DMS79 treated with DMSO at 0.1 percent for 48 hours (cell line): Measurements from ENCODE around the gene TMEM255A.
A peak's percentile ranks its signal among the peaks of the same experiment; 100 is the strongest.
"Not testable (repeated sequence)": the region's sequence is repeated elsewhere in the genome, so short reads cannot be mapped to it uniquely, and the experiment has no call there.

Experiments used
- DNase-seq: peaks from one replicate; lab custom pipeline; 2025; lab: John Stamatoyannopoulos, UW

Gene TMEM255A

DNA sequence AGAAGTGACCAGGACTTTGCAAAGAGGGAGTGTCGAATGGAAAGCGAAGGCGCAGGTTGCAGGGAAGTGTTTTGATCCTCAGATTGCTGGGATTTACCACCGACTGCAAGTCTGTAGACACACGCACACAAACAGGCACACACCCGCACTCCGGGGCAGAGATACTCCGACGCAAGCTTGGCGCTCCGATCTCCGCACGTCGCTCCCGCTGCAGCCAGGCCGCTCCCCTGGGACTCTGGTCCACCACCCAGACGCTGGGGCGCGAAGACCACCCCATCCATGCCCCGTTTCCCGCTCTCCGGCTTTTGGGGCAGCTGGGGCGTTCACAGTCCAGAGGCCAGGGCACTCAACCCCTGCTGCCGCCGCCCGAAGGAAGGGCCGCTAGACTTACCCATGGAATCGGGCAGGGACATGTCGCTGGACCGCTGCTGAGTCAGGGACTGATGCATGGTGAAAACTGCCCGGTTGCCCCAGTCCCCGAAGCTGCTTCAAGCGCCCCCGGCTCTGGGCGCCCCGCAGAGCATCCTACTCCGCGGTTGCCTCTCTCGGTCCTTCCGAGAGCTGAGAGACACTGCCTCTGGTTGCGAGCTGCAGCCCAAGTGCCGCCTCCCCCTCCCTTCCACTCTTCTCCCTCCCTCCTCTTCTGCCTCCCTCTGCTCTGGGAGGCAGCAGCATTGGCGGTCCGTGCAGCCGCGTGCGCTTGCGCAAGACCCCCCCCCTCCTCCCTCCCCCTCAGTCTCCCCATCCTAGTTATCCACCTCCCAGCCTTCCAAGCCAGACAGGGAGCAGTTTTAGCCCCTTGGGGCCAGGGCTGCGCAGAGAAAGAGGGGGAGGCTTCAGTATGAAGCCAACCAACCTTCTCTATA lies at the start of gene TMEM255A:
TMEM255A (minus strand) TSS at position 601 of the 866 bp plus-strand sequence; CDS start at position 449, 152 bp downstream.
- peak; percentile 15 for DNase-seq

GRCh38 chrX:120358737-120359456 lies 47.6 kb upstream of the TMEM255A start:
- peak; percentile 3 for DNase-seq

DNA sequence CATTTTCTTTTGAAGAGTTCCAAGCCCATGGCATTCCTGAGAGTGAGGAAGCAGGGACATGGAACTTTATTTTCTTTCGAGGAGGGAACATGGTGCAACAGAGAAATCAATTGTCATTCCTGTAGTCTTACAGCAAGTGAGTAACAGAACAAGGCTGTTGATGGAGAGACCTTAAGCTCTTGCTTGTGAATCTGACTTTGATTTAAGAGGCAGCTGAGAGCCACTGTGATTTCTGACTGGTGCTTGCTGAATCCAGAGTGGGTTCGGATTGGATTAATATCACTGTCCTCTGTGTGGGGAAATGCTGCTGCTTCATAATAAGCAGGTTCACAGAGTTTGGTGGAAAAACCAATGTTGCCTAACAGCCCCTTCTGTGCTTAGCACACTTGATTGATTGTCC lies 45.9 kb upstream of the TMEM255A start:
- DNase-seq = no peak

DNA sequence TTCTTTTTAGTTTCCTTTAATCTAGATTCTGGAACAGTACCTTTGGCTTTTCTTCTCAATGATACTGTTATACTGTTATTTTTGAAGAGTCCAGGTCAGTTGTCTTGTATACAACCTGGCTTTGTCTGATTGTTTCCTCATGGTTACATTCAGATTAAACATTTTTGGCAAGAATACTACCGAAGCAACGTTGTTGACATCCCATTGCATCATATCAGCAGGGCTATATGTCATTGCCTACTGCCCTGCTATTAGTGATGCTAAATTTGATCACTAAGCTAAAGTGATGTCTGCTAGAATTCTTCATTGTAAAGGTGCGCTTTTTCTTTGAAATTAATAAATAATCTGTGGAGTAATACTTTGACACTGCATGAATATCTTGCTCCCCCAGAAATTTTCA lies 44.8 kb upstream of the TMEM255A start:
- no peak for DNase-seq

DNA sequence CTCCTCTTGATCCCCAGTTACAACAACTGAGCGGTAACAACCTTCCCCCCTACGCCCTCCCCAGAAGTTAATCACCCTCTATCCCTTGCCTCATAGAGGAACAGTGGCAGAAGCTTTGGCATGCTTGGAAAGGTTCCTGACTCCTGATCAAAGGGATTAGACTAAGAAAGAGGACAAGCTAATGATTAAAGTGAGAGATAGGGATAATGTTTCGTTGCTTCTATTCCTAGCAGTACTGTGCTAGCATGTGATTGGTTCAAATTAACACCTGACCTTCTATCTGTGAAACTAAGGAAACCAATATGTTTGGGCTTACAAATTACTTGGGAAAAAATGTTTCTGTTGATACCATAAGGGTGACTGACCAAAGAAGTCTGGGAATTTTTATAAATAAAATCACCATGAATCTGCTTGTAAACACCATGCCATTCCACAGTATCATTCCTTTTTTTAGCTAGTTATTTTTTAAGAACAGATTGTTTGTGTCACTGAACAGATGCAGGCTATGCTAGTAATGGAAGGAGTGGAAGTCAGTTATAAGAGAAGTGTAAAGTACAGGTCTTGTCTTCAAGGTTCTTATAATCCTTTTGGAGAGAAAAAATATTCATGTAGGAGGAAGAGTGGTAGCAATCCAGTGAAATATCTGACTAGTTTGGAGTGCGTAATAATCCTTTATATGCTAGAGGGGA lies 39.3 kb upstream of the TMEM255A start:
- no peak for DNase-seq

DNA sequence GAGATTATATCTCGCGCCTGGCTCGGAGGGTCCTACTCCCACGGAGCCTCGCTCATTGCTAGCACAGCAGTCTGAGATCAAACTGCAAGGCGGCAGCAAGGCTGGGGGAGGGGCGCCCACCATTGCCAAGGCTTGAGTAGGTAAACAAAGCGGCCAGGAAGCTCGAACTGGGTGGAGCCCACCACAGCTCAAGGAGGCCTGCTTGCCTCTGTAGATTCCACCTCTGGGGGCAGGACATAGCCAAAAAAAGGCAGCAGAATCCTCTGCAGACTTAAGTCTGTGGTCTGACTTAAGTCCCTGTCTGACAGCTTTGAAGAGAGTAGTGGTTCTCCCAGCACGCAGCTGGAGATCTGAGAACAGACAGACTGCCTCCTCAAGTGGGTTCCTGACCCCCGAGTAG lies 33.3 kb upstream of the TMEM255A start:
- DNase-seq = not testable (repeated sequence)

DNA sequence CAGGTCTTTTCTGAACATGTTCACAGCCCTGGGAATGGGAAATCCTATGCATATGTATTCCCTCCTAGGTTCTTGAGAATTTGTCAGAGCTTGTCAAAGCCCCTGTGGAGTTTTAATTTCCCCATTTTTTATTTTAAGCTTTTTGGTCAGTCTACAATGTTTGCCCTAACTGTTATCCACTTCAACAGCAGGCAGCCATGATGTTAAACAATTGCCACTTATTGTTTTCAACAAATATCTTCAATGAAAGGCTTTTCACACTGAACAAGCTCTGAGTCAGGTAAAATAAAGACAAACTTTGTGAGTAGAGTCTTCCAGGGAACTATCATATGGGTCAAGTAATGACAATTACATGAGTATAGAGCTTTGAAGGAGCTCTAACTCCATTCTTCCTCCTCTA lies 25.6 kb upstream of the TMEM255A start:
- no peak for DNase-seq

DNA sequence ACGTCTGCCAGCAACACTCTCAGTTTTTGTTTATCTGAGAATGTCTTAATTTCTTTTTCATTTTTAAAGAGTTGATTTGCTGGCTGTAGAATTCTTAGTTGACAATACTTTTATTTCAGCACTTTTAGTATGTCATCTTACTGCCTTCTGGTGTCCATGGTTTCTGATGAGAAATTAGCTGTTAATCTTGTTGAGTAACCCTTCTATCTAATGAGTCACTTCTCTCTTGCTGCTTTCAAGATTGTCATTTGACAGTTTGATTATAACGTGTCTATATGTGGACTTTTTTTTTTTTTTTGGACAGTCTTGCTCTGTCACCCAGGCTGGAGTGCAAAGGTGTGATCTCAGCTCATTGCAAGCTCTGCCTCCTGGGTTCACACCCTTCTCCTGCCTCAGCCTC lies 24.0 kb upstream of the TMEM255A start:
- no peak for DNase-seq

- no peak for DNase-seq
Measured at GRCh38 chrX:120334603-120335002, 23.3 kb upstream of the TMEM255A start.

- DNase-seq = no peak
Measured at GRCh38 chrX:120334151-120334550, 22.9 kb upstream of the TMEM255A start.

DNA sequence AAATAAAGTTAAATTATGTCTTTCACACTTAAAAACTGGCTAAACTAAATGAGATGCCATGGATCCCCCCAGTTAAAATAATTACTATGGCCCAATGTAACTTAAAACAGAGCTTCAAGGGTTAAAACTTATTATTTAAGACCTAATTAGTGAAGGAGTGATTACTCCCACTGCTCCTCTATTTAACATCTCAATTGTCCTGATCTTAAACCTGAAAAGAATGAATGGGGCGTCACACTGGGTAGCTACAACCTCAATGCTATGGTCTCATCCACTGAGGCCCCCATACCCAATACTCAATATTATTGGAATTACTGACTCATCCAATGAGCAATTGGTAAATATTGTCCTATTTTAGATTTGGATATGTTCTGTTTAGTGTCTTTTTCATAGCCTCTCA lies 21.1 kb upstream of the TMEM255A start:
- DNase-seq = no peak

DNA sequence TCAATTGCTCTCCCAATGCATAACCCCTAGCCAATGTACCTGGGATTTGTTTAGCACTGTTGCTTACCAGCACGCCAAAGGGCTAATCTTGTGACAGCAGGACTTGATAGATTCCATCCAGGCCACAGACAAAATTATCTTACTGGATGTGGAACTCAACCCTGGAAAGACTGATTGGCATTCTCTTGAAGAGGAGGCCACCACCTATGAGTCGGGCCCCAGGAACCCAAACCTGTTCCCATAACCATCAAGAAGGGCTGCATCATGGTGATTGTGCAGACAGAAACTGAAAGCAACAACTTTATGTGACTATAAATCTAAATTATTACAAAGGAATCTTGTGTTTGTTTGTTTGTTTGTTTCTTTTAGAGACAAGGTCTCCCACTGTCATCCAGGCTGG lies 19.9 kb upstream of the TMEM255A start:
- no peak for DNase-seq

- no peak for DNase-seq
Measured at GRCh38 chrX:120321520-120322281, 10.4 kb upstream of the TMEM255A start.

- DNase-seq = no peak
Measured at GRCh38 chrX:120318411-120318810, 7.2 kb upstream of the TMEM255A start.

- no peak for DNase-seq
Measured at GRCh38 chrX:120316587-120317283, 5.5 kb upstream of the TMEM255A start.

DNA sequence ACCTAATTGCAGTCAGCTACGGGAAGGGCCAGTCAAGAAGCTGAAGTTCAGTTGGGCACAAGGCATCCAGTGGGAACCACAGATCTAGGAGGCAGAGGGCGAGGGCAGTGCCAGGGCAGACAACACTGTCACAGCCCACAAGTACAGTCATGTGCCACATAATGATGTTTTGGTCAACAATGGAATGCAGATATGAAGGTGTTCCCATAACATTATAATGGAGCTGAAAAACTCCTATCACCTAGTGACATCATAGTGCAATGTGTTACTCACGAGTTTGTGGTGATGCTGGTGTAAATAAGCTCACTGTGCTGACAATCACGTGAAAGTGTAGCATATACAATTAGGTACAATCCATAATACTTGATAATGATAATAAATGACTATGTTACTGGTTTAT lies 4.5 kb upstream of the TMEM255A start:
- no peak for DNase-seq

DNA sequence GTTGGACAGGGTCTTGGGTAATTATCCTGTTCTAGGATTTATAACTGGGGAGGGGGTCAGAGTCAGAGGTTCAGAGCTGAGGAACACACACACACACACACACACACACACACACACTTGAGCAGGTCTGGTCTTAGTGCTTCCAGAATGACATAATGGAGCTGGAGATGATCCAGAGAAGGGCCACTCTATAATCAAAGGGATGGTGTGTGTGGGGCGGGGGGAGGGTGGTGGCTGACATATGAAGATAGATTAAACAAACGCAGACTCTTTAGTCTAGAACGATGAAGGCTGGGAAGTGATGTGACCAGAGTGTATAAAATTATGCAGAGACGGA lies 434 bp upstream of the TMEM255A start:
- no peak for DNase-seq

DNA sequence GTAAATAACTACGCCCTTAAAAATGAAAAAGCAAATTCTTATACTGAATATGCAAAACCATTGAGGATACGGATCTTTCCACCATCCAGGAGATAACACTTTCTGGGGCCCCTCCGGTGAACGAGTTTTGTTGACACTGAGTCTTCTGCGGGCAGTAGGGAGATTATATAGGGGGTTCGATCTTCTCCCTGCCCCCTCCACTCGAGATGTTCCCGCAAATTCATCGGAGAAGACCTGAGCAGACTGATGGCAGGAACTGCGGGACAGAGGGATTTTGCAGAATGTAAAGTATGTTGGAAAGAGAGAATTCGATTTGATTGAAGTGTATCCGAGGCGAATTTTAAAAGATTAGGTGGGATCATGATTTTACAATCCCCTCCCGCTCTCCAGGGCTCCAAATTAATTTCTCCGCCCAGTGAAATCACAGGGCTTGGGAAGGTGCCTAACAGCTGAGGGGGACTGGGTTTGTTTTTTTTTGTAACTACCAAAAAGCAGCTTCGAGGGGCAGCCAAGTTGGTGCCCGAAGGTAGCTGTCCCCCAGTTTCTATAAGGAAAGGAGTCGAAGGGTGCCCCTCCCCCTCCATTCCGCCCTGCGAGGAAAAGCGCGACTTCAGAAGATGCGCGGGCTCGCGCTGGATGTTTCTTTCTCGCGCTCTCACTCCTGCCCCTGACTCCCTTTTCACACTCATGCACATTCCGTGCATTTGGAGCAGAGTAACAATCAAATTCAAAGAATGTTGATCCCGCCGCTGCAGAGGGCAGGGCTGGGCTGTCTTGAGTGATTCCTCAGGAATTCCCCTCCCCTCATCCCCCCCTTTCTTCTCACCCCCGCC lies 1.2 kb downstream of the TMEM255A start:
- DNase-seq = no peak

DNA sequence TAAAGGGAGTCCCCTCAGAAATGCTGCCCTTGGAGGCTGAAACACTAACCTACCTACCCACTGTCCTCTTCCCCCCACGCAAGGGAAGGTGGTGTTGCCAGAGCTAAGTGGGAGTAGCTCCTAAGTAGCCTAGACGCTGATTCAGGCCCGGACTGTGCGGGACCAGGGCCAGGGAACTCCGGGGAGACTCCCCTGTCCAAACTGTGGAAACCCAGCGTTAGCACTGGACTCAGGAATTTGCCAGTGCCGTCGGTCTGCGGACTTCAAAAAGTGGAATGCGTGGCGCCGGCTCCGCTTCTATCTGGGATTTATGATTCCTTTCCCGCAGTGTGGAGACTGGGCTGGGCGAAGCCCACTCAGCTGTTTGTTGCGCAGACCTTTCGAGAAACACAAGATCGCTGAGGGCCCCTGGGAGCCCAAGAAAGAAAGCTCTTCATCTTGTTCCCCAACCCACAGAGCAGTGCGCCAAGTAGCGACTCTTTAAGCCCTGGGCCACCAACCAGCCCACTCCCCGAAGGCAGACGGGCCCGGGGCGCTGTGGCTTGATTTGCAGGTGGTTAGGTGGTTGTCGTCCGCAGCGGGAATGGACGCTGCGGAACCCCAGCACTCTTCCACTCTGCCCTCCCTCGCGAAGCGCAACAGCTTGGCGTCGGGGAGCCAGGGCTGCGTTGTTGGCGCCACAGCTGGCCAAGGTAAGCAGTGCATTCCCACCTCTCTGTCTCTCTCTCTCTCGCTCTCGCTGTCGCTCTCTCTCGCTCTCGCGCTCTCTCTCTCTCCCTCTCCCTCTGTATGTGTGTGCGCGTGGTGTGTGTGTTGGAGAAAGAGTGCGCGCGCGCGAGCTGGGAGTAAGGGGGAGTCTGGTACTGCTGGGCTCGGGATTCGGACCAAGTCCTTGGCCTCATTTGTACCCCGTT lies 2.0 kb downstream of the TMEM255A start:
- peak; percentile 60 for DNase-seq
